ENCODE results near the gene NR3C2.

The NR3C2 gene

GRCh38 chr4:148030193-148030873 lies 411.9 kb downstream of the NR3C2 start:
- DNase-seq: no peak

- no peak for DNase-seq
Measured at GRCh38 chr4:148029781-148030180, 412.4 kb downstream of the NR3C2 start.

All from NCI-H774 (cell line).